Subcutaneous abdominal adipose tissue (tissue), 5 donors: ENCODE data around the gene CEP126.
"Not testable (repeated sequence)": the region's sequence is repeated elsewhere in the genome, so short reads cannot be mapped to it uniquely, and the experiment has no call there.

Experiments used
- H3K27ac ChIP-seq: one replicate; pipeline ENCODE4 v1.7.0; 2013; ENCODE audit warnings: low read depth, mild to moderate bottlenecking, inconsistent platforms, low read length, moderate library complexity
- H3K27me3 ChIP-seq, 5 donors: one replicate each; pipeline ENCODE4 v1.7.0; 2013; ENCODE audit warnings: low read length in 5 of 5, inconsistent platforms in 1 of 5; ENCODE audit not compliant: control insufficient read depth in 5 of 5, insufficient read depth in 4 of 5
- H3K36me3 ChIP-seq, 5 donors: one replicate each; pipeline ENCODE4 v1.7.0; 2013; ENCODE audit warnings: low read length in 5 of 5; ENCODE audit not compliant: control insufficient read depth in 5 of 5, insufficient read depth in 5 of 5
- H3K4me1 ChIP-seq, 5 donors: one replicate each; pipeline ENCODE4 v1.7.0; 2013; ENCODE audit warnings: low read length in 5 of 5, mild to moderate bottlenecking in 3 of 5, moderate library complexity in 1 of 5; ENCODE audit not compliant: control insufficient read depth in 5 of 5, insufficient read depth in 5 of 5
- H3K4me3 ChIP-seq, 5 donors: one replicate each; pipeline ENCODE4 v1.7.0; 2013; ENCODE audit warnings: low read length in 5 of 5, low read depth in 1 of 5
- H3K9ac ChIP-seq, 5 donors: one replicate each; pipeline ENCODE4 v1.7.0; 2013; ENCODE audit warnings: low read length in 5 of 5, mild to moderate bottlenecking in 4 of 5, moderate library complexity in 3 of 5
- H3K9me3 ChIP-seq, 5 donors: one replicate each; pipeline ENCODE4 v1.7.0; 2013; ENCODE audit warnings: low read length in 5 of 5; ENCODE audit not compliant: control insufficient read depth in 5 of 5
- donor health status: healthy.
- donor health status: healthy.
- donor health status: healthy.
- donor health status: healthy.
- donor health status: healthy.

CEP126 gene

DNA sequence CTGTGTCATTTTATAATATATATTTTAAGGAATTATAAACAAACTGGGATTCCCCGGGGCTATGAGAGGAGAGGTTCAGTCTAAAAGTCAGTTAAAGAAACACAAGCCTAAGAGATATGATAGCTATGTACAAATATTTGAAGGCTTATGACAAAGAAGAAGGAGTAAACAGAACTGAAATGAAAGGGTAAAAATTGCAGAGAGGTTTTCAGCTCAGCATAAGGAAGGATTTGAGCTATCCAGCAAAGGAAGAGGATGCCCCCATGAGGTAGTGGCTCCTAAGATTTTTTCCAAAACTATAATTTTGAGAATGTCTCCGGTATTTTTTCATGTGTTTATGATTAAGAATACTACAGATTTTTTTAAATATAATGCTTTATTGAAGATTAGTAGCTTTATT lies 59.4 kb downstream of the CEP126 start:
- no peaks in the 10 kb centered on the region for H3K27me3 ChIP-seq
- H3K4me3 ChIP-seq, result no peak overlapping the region
- peaks cover 0 to 3% (median 2%) of the 10 kb centered on the region in 5 donors for H3K9me3 ChIP-seq
- H3K27ac ChIP-seq, result no peak overlapping the region
- H3K36me3 ChIP-seq, result peaks cover 0 to 3% (median 0%) of the 10 kb centered on the region in 5 donors
- no peaks in the 10 kb centered on the region for H3K4me1 ChIP-seq
- no peak overlapping the region for H3K9ac ChIP-seq

GRCh38 chr11:101974771-101975170 lies 60.0 kb downstream of the CEP126 start:
- Histone ChIP-seq H3K9ac (no peak overlapping the region), H3K9me3 (peaks cover 0 to 3% (median 2%) of the 10 kb centered on the region in 5 donors), H3K36me3 (peaks cover 0 to 3% (median 0%) of the 10 kb centered on the region in 5 donors), H3K27ac (no peak overlapping the region), H3K4me3 (no peak overlapping the region), H3K4me1 (no peaks in the 10 kb centered on the region), H3K27me3 (no peaks in the 10 kb centered on the region)

GRCh38 chr11:101975734-101976133 lies 60.9 kb downstream of the CEP126 start:
- Histone ChIP-seq H3K36me3 (peaks cover 0 to 5% (median 0%) of the 10 kb centered on the region in 5 donors), H3K4me1 (no peaks in the 10 kb centered on the region), H3K27ac (no peak overlapping the region), H3K27me3 (no peaks in the 10 kb centered on the region), H3K4me3 (no peak overlapping the region), H3K9me3 (peaks cover 0 to 3% (median 2%) of the 10 kb centered on the region in 5 donors), H3K9ac (no peak overlapping the region)

- Histone ChIP-seq H3K36me3 (peaks cover 0 to 30% (median 18%) of the 10 kb centered on the region in 5 donors), H3K9me3 (no peaks in the 10 kb centered on the region), H3K4me3 (no peak overlapping the region), H3K27me3 (no peaks in the 10 kb centered on the region), H3K4me1 (no peaks in the 10 kb centered on the region), H3K9ac (no peak overlapping the region), H3K27ac (no peak overlapping the region)
These were observed 72.6 kb downstream of the CEP126 start for GRCh38 chr11:101987370-101987769.

- Histone ChIP-seq H3K36me3 (peaks cover 5 to 28% (median 22%) of the 10 kb centered on the region in 5 donors), H3K27me3 (no peaks in the 10 kb centered on the region), H3K27ac (no peak overlapping the region), H3K4me3 (no peak overlapping the region), H3K9me3 (no peaks in the 10 kb centered on the region), H3K9ac (no peak overlapping the region), H3K4me1 (no peaks in the 10 kb centered on the region)
These were observed 78.4 kb downstream of the CEP126 start for GRCh38 chr11:101993172-101993571.

- not testable (repeated sequence) for H3K4me3 ChIP-seq, H3K4me1 ChIP-seq, H3K27ac ChIP-seq, H3K9ac ChIP-seq, H3K27me3 ChIP-seq, H3K9me3 ChIP-seq
- peaks cover 5 to 29% (median 21%) of the 10 kb centered on the region in 5 donors for H3K36me3 ChIP-seq
These were observed 79.3 kb downstream of the CEP126 start for GRCh38 chr11:101994052-101994469.

DNA sequence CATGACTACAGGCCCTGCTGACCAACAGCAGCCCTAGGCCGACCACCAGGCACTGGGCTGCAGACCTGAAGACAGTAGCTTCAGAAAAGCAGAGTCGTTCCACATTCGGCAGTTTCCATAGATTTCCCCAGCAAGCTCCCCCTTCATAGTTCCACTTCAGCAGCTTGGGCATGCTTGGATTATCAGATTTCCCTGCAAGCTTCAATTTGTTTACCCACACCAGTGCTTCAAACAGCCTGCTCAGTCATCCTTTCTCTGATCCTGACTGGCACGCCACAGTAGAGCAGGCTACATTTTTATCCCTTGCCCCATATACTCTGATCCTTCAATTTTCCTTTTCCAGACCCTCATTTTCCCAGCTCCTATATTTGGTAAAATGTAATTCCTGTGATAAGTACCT lies 81.3 kb downstream of the CEP126 start:
- H3K4me3 ChIP-seq, result no peak overlapping the region
- no peaks in the 10 kb centered on the region for H3K27me3 ChIP-seq
- no peaks in the 10 kb centered on the region for H3K4me1 ChIP-seq
- no peak overlapping the region for H3K9ac ChIP-seq
- H3K9me3 ChIP-seq, result no peaks in the 10 kb centered on the region
- H3K36me3 ChIP-seq, result peaks cover 5 to 22% (median 17%) of the 10 kb centered on the region in 5 donors
- H3K27ac ChIP-seq, result no peak overlapping the region

DNA sequence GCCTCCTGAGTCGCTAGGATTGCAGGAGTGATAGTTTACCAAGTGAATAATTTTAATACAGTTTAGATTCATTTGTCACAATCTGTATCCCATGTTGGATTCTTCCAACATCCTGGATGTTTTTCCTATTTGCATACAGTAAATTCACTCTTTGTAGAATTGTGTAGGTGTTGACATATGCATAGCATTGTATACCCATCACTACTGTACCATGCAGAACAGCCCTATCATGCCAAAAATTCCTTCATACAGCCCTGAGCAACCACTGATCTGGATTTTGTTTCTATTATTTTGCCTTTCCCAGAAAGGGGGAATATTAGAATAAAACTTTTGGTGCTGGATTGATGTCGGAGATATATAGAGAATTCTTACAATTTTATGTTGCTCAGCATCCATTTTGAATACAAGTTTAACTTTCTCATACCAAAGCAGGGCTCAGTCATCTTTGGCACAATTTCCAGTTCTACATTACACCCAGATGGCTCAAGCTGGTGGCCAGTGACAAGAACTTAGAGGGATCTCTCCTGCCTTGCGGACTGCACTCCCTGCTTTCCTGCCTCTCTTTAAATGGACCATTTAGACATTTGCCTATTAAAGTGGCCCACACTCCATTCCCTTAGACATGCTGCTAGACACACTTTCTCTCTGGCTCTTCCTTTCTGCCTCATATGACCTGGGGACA lies 87.0 kb downstream of the CEP126 start:
- H3K27ac ChIP-seq, result no peak overlapping the region
- H3K9me3 ChIP-seq, result no peaks in the 10 kb centered on the region
- no peak overlapping the region for H3K4me3 ChIP-seq
- peaks cover 8 to 13% (median 11%) of the 10 kb centered on the region in 5 donors for H3K36me3 ChIP-seq
- H3K27me3 ChIP-seq, result no peaks in the 10 kb centered on the region
- H3K9ac ChIP-seq, result no peak overlapping the region
- H3K4me1 ChIP-seq, result no peaks in the 10 kb centered on the region

DNA sequence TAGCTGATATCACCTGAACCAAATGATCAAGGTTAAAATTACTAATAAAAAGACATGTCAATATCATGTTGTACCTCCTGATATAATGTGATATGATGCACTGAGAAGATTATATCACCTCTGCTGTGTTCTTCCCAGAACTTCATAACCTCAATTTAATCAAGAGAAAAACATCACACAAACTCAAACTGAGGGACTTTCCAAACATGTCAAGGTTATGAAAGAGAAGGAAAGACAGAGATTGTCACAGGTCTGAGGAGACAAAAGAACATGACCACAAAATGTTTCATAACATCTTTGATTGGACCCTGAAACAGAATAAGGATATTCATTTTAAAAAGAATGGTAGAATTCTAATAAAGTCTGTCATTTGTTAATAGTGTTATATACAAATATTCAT lies 89.4 kb downstream of the CEP126 start:
- H3K27me3 ChIP-seq, result no peaks in the 10 kb centered on the region
- H3K27ac ChIP-seq, result no peak overlapping the region
- no peak overlapping the region for H3K9ac ChIP-seq

DNA sequence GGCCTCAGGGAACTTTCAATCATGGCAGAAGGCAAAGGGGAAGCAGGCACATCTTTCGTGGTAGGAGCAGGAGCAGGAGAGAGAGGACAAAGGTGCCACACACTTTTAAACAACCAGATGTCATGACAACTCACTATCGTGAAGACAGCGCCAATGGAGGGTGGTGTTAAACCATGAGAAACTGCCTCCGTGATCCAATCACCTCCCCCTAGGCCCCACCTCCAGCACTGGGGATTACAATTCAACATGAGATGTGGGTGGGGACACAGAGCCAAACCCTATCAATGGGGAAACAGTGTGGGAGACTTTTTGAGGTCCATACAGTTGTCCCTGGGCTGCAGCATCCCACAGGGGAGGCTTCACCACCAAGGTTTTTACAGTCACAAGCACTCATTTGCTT lies 90.5 kb downstream of the CEP126 start:
- no peaks in the 10 kb centered on the region for H3K9me3 ChIP-seq
- H3K9ac ChIP-seq, result no peak overlapping the region

More for the DNA sequence above, 89.4 kb downstream of the CEP126 start:
- no peaks in the 10 kb centered on the region for H3K9me3 ChIP-seq
- no peak overlapping the region for H3K4me3 ChIP-seq
- no peaks in the 10 kb centered on the region for H3K4me1 ChIP-seq
- peaks cover 0 to 4% (median 3%) of the 10 kb centered on the region in 5 donors for H3K36me3 ChIP-seq

More for the DNA sequence above, 90.5 kb downstream of the CEP126 start:
- H3K4me1 ChIP-seq, result no peaks in the 10 kb centered on the region
- no peak overlapping the region for H3K27ac ChIP-seq
- H3K4me3 ChIP-seq, result no peak overlapping the region
- H3K27me3 ChIP-seq, result no peaks in the 10 kb centered on the region
- H3K36me3 ChIP-seq, result peaks cover 0 to 4% (median 3%) of the 10 kb centered on the region in 5 donors
